Stimulated activated CD4-positive, alpha-beta T cell treated with anti-CD3 and anti-CD28 coated beads, Interleukin-1b, Interleukin-23, amount 100 ng/mL, for 24 hours (primary cell): Measurements from ENCODE around the gene AKAIN1.

Source experiments
- DNase-seq, 4 experiments: peaks; one replicate each; pipeline ENCODE4 v3.0.0-alpha.2; 2020; ENCODE audit warnings: low read depth in 4 of 4, low spot score in 1 of 4

AKAIN1 gene

GRCh38 chr18:5162111-5162510 lies 34.9 kb downstream of the AKAIN1 start:
- DNase-seq: no peak

GRCh38 chr18:5159080-5159479 lies 38.0 kb downstream of the AKAIN1 start:
- no peak for DNase-seq

GRCh38 chr18:5158587-5158986 lies 38.5 kb downstream of the AKAIN1 start:
- DNase-seq: no peak

- no peak for DNase-seq
These were observed 38.9 kb downstream of the AKAIN1 start for GRCh38 chr18:5158172-5158571.

- no peak for DNase-seq
These were observed 41.2 kb downstream of the AKAIN1 start for GRCh38 chr18:5155907-5156287.

GRCh38 chr18:5155218-5155906 lies 41.7 kb downstream of the AKAIN1 start:
- no peak for DNase-seq

- DNase-seq: no peak
These were observed 44.6 kb downstream of the AKAIN1 start for GRCh38 chr18:5152343-5153020.

GRCh38 chr18:5150894-5151293 lies 46.2 kb downstream of the AKAIN1 start:
- no peak for DNase-seq

GRCh38 chr18:5146093-5146492 lies 51.0 kb downstream of the AKAIN1 start:
- DNase-seq: no peak

GRCh38 chr18:5145168-5145825 lies 51.8 kb downstream of the AKAIN1 start:
- no peak for DNase-seq

GRCh38 chr18:5144629-5145028 lies 52.4 kb downstream of the AKAIN1 start:
- DNase-seq: no peak

GRCh38 chr18:5142859-5143258 lies 54.2 kb downstream of the AKAIN1 start:
- no peak for DNase-seq

- no peak for DNase-seq
These were observed 54.9 kb downstream of the AKAIN1 start for GRCh38 chr18:5142131-5142530.

- no peak for DNase-seq
These were observed 59.8 kb downstream of the AKAIN1 start for GRCh38 chr18:5137261-5137660.

GRCh38 chr18:5132987-5133386 lies 64.1 kb downstream of the AKAIN1 start:
- no peak for DNase-seq

GRCh38 chr18:5122272-5122671 lies 74.8 kb downstream of the AKAIN1 start:
- no peak for DNase-seq

GRCh38 chr18:5110266-5110665 lies 86.8 kb downstream of the AKAIN1 start:
- DNase-seq: no peak

GRCh38 chr18:5107988-5108387 lies 89.1 kb downstream of the AKAIN1 start:
- DNase-seq: no peak

- no peak for DNase-seq
These were observed 90.3 kb downstream of the AKAIN1 start for GRCh38 chr18:5106730-5107129.

GRCh38 chr18:5104246-5104645 lies 92.8 kb downstream of the AKAIN1 start:
- DNase-seq: no peak

GRCh38 chr18:5103693-5104092 lies 93.4 kb downstream of the AKAIN1 start:
- no peak for DNase-seq

GRCh38 chr18:5103286-5103685 lies 93.8 kb downstream of the AKAIN1 start:
- DNase-seq: no peak
